GM18526 (cell line): Measurements from ENCODE around the gene E2F2.

ENCODE experiments used
- POLR2A ChIP-seq: IDR thresholded peaks from 3 replicates; pipeline ENCODE4 v1.6.1; 2011; ENCODE audit not compliant: insufficient read length; ENCODE audit errors: extremely low read depth

E2F2 gene

GRCh38 chr1:23556635-23557470 lies 25.8 kb upstream of the E2F2 start:
- TF ChIP-seq POLR2A: no peak

- no peak for TF ChIP-seq POLR2A
These were observed 25.1 kb upstream of the E2F2 start for GRCh38 chr1:23555986-23556634.

GRCh38 chr1:23555270-23555985 lies 24.4 kb upstream of the E2F2 start:
- TF ChIP-seq POLR2A: no peak

- peak; percentile 69 for TF ChIP-seq POLR2A
These were observed 23.6 kb upstream of the E2F2 start for GRCh38 chr1:23554481-23555269.

- no peak for TF ChIP-seq POLR2A
These were observed 23.1 kb upstream of the E2F2 start for GRCh38 chr1:23554127-23554480.

- TF ChIP-seq POLR2A: no peak
These were observed 22.4 kb upstream of the E2F2 start for GRCh38 chr1:23553231-23554126.

GRCh38 chr1:23551849-23552248 lies 20.8 kb upstream of the E2F2 start:
- TF ChIP-seq POLR2A: no peak

- no peak for TF ChIP-seq POLR2A
These were observed 17.7 kb upstream of the E2F2 start for GRCh38 chr1:23548704-23549143.

- no peak for TF ChIP-seq POLR2A
These were observed 16.0 kb upstream of the E2F2 start for GRCh38 chr1:23546897-23547584.

- TF ChIP-seq POLR2A: no peak
These were observed 14.8 kb upstream of the E2F2 start for GRCh38 chr1:23545851-23546250.

- no peak for TF ChIP-seq POLR2A
These were observed 13.7 kb upstream of the E2F2 start for GRCh38 chr1:23544444-23545389.

GRCh38 chr1:23543707-23544443 lies 12.8 kb upstream of the E2F2 start:
- no peak for TF ChIP-seq POLR2A
